ENCODE results near the gene SFMBT2.

Gene SFMBT2

GRCh38 chr10:7298495-7298894 is 112.3 kb downstream of the SFMBT2 start:
- no peak for DNase-seq (ENCODE audit: low read depth)

- DNase-seq (ENCODE audit: low read depth): no peak
Measured at GRCh38 chr10:7297094-7297493, 113.7 kb downstream of the SFMBT2 start.

- no peak for DNase-seq (ENCODE audit: low read depth)
Measured at GRCh38 chr10:7296648-7297047, 114.2 kb downstream of the SFMBT2 start.

GRCh38 chr10:7296076-7296475 is 114.8 kb downstream of the SFMBT2 start:
- DNase-seq (ENCODE audit: low read depth): no peak

GRCh38 chr10:7293378-7293920 is 117.4 kb downstream of the SFMBT2 start:
- no peak for DNase-seq (ENCODE audit: low read depth)

GRCh38 chr10:7291487-7292270 is 119.2 kb downstream of the SFMBT2 start:
- no peak for DNase-seq (ENCODE audit: low read depth)

- DNase-seq (ENCODE audit: low read depth): no peak
Measured at GRCh38 chr10:7288060-7288690, 122.7 kb downstream of the SFMBT2 start.

- DNase-seq (ENCODE audit: low read depth): no peak
Measured at GRCh38 chr10:7287377-7287776, 123.5 kb downstream of the SFMBT2 start.

GRCh38 chr10:7285522-7286322 is 125.1 kb downstream of the SFMBT2 start:
- no peak for DNase-seq (ENCODE audit: low read depth)

GRCh38 chr10:7283246-7283645 is 127.6 kb downstream of the SFMBT2 start:
- no peak for DNase-seq (ENCODE audit: low read depth)

- DNase-seq (ENCODE audit: low read depth): no peak
Measured at GRCh38 chr10:7282457-7282856, 128.4 kb downstream of the SFMBT2 start.

- DNase-seq (ENCODE audit: low read depth): no peak
Measured at GRCh38 chr10:7281429-7281828, 129.4 kb downstream of the SFMBT2 start.

- no peak for DNase-seq (ENCODE audit: low read depth)
Measured at GRCh38 chr10:7279303-7279702, 131.5 kb downstream of the SFMBT2 start.

- no peak for DNase-seq (ENCODE audit: low read depth)
Measured at GRCh38 chr10:7277867-7278266, 133.0 kb downstream of the SFMBT2 start.

GRCh38 chr10:7277432-7277831 is 133.4 kb downstream of the SFMBT2 start:
- no peak for DNase-seq (ENCODE audit: low read depth)

GRCh38 chr10:7275761-7276440 is 134.9 kb downstream of the SFMBT2 start:
- DNase-seq (ENCODE audit: low read depth): no peak

- no peak for DNase-seq (ENCODE audit: low read depth)
Measured at GRCh38 chr10:7274293-7274692, 136.5 kb downstream of the SFMBT2 start.

- no peak for DNase-seq (ENCODE audit: low read depth)
Measured at GRCh38 chr10:7272008-7272407, 138.8 kb downstream of the SFMBT2 start.

GRCh38 chr10:7269988-7270387 is 140.8 kb downstream of the SFMBT2 start:
- DNase-seq (ENCODE audit: low read depth): no peak

GRCh38 chr10:7267142-7267541 is 143.7 kb downstream of the SFMBT2 start:
- no peak for DNase-seq (ENCODE audit: low read depth)

- no peak for DNase-seq (ENCODE audit: low read depth)
Measured at GRCh38 chr10:7265396-7266123, 145.3 kb downstream of the SFMBT2 start.

All from activated gamma-delta T cell treated with anti-CD3 and anti-CD28 coated beads, Interleukin-2, amount 50 U/mL, for 16 hours (primary cell).